ENCODE measurements around the gene SAAL1. TPM values are rescaled to one million over a fixed set of nuclear protein-coding genes. Genes with fewer than 3 reads are reported as not detected.

Gene SAAL1
- total and polyA plus RNA-seq, 2 experiments from 2014 or later: 11.7 to 17.8 TPM

GRCh38 chr11:18050848-18051247 lies 55.0 kb downstream of the SAAL1 start:
- Histone ChIP-seq H3K9me3 (ENCODE audit: low read depth) (no peaks in the 10 kb centered on the region), H3K4me1 (ENCODE audit: insufficient read depth) (no peaks in the 10 kb centered on the region), H3K27me3 (peaks cover 26% of the 10 kb centered on the region), H3K79me2 (no peaks in the 10 kb centered on the region), H3K9me2 (replicated peaks; ENCODE audit: insufficient read depth) (no peaks in the 10 kb centered on the region), H2AFZ (no peak overlapping the region), H3K4me2 (no peak overlapping the region), H3K4me3 (no peak overlapping the region), H4K20me1 (ENCODE audit: insufficient read depth, poor library complexity, severe bottlenecking) (no peaks in the 10 kb centered on the region), H3K27ac (no peak overlapping the region), H3K36me3 (replicated peaks; ENCODE audit: insufficient read depth, low read depth) (no peaks in the 10 kb centered on the region)
- DNase-seq (ENCODE audit: low spot score): no peak
- WGBS (ENCODE audit: low lambda C conversion rate, missing lambda C conversion rate): 88% methylated on average over 2 of the region's 2 CpGs
- TF ChIP-seq EZH2 (IDR thresholded peaks at IDR 0.05; ENCODE audit: borderline replicate concordance) (no peak), EZH2phosphoT487 (IDR thresholded peaks at IDR 0.05; ENCODE audit: low read depth, severe bottlenecking, unreplicated experiment) (no peak), CTCF (IDR thresholded peaks at IDR 0.05; ENCODE audit: poor library complexity) (no peak)

- Histone ChIP-seq H3K9me3 (ENCODE audit: low read depth) (no peaks in the 10 kb centered on the region), H3K9me2 (replicated peaks; ENCODE audit: insufficient read depth) (no peaks in the 10 kb centered on the region), H3K36me3 (replicated peaks; ENCODE audit: insufficient read depth, low read depth) (no peaks in the 10 kb centered on the region), H3K4me2 (peak within 1 kb of the TSS; percentile 77), H3K79me2 (no peaks in the 10 kb centered on the region), H2AFZ (peak within 1 kb of the TSS; percentile 72), H3K4me1 (ENCODE audit: insufficient read depth) (no peaks in the 10 kb centered on the region), H3K4me3 (no peak within 1 kb of the TSS), H3K27ac (no peak within 1 kb of the TSS), H4K20me1 (ENCODE audit: insufficient read depth, poor library complexity, severe bottlenecking) (no peaks in the 10 kb centered on the region), H3K27me3 (peaks cover 42% of the 10 kb centered on the region)
- peak; percentile 66 for DNase-seq (ENCODE audit: low spot score)
- WGBS (ENCODE audit: low lambda C conversion rate, missing lambda C conversion rate): 10% methylated on average over 33 of the region's 36 CpGs
- TF ChIP-seq CTCF (IDR thresholded peaks at IDR 0.05; ENCODE audit: poor library complexity) (no peak), EZH2phosphoT487 (IDR thresholded peaks at IDR 0.05; ENCODE audit: low read depth, severe bottlenecking, unreplicated experiment) (no peak), EZH2 (IDR thresholded peaks at IDR 0.05; ENCODE audit: borderline replicate concordance) (peak; percentile 73)
Observed at GRCh38 chr11:18046116-18046777, 59.6 kb downstream of the SAAL1 start, which contains the start of gene TPH1. Gene TPH1, minus strand, starts transcription at chr11:18046269. Its CDS starts 5,507 bp downstream, at chr11:18040762.

GRCh38 chr11:18036456-18036855 lies 69.4 kb downstream of the SAAL1 start:
- H3K27ac ChIP-seq: no peak overlapping the region
- TF ChIP-seq EZH2phosphoT487 (IDR thresholded peaks at IDR 0.05; ENCODE audit: low read depth, severe bottlenecking, unreplicated experiment) (no peak), CTCF (IDR thresholded peaks at IDR 0.05; ENCODE audit: poor library complexity) (no peak), EZH2 (IDR thresholded peaks at IDR 0.05; ENCODE audit: borderline replicate concordance) (no peak)
- no peaks in the 10 kb centered on the region for H3K79me2 ChIP-seq
- H3K9me2 ChIP-seq (replicated peaks; ENCODE audit: insufficient read depth): no peaks in the 10 kb centered on the region
- H4K20me1 ChIP-seq (ENCODE audit: insufficient read depth, poor library complexity, severe bottlenecking): no peaks in the 10 kb centered on the region
- H2AFZ ChIP-seq: no peak overlapping the region
- no peaks in the 10 kb centered on the region for H3K36me3 ChIP-seq (replicated peaks; ENCODE audit: insufficient read depth, low read depth)
- H3K4me3 ChIP-seq: no peak overlapping the region
- no peaks in the 10 kb centered on the region for H3K4me1 ChIP-seq (ENCODE audit: insufficient read depth)
- H3K4me2 ChIP-seq: no peak overlapping the region
- no peaks in the 10 kb centered on the region for H3K9me3 ChIP-seq (ENCODE audit: low read depth)
- DNase-seq (ENCODE audit: low spot score): no peak
- H3K27me3 ChIP-seq: peaks cover 8% of the 10 kb centered on the region

Small RNA genes within 50 kb of the gene (small RNA-seq; reads per million reads assigned to genes)
- gene HIGD1AP5: not detected

Other genes with a start within 250 kb of the SAAL1 start
- 24.8 and 28.7 TPM in 2 replicates for gene SERGEF, start 93.0 kb downstream of the SAAL1 start, total RNA-seq
- gene SERGEF, start 93.0 kb downstream of the SAAL1 start, polyA plus RNA-seq: 21.7 and 26.0 TPM in 2 replicates
- 0.32 and 0.37 TPM in 2 replicates for gene TPH1, start 59.8 kb downstream of the SAAL1 start, total RNA-seq
- gene TPH1, start 59.8 kb downstream of the SAAL1 start, polyA plus RNA-seq: not detected in 2 replicates
- not detected in 2 replicates for gene MRGPRX3, start 26.5 kb upstream of the SAAL1 start, total RNA-seq
- gene MRGPRX3, start 26.5 kb upstream of the SAAL1 start, polyA plus RNA-seq: not detected in 2 replicates
- not detected in 2 replicates for gene MRGPRX4, start 66.8 kb upstream of the SAAL1 start, total RNA-seq
- not detected in 2 replicates for gene MRGPRX4, start 66.8 kb upstream of the SAAL1 start, polyA plus RNA-seq
- gene SAA4, start 130.7 kb upstream of the SAAL1 start, total RNA-seq: 73.0 and 73.8 TPM in 2 replicates
- gene SAA4, start 130.7 kb upstream of the SAAL1 start, polyA plus RNA-seq: 75.6 and 101 TPM in 2 replicates
- 20.1 and 27.4 TPM in 2 replicates for gene SAA2, start 142.6 kb upstream of the SAAL1 start, total RNA-seq
- gene SAA2, start 142.6 kb upstream of the SAAL1 start, polyA plus RNA-seq: 111 and 170 TPM in 2 replicates
- gene SAA1, start 160.2 kb upstream of the SAAL1 start, total RNA-seq: 153 and 175 TPM in 2 replicates
- gene SAA1, start 160.2 kb upstream of the SAAL1 start, polyA plus RNA-seq: 2,093 and 2,553 TPM in 2 replicates
- 18.0 and 24.7 TPM in 2 replicates for gene HPS5, start 216.1 kb upstream of the SAAL1 start, total RNA-seq
- 9.3 and 10.3 TPM in 2 replicates for gene HPS5, start 216.1 kb upstream of the SAAL1 start, polyA plus RNA-seq
- 66.2 and 68.2 TPM in 2 replicates for gene GTF2H1, start 216.5 kb upstream of the SAAL1 start, total RNA-seq
- gene GTF2H1, start 216.5 kb upstream of the SAAL1 start, polyA plus RNA-seq: 25.3 and 33.8 TPM in 2 replicates